WERI-Rb-1 (cell line): ENCODE measurements around the gene ISCU.
A peak's percentile ranks its signal among the peaks of the same experiment; 100 is the strongest.
"Not testable (repeated sequence)": the region's sequence is repeated elsewhere in the genome, so short reads cannot be mapped to it uniquely, and the experiment has no call there.

Source experiments
- DNase-seq: peaks from one replicate; pipeline ENCODE4 v3.0.0-alpha.2; 2020
- H3K27ac ChIP-seq: fragments of 250-450 bp; sonication (Bioruptor Pico); 2 replicates; pipeline ENCODE4 v1.5.1; 2020; ENCODE audit warnings: mild to moderate bottlenecking, moderate library complexity
- H3K27me3 ChIP-seq: fragments of 250-450 bp; sonication (Bioruptor Pico); 2 replicates; pipeline ENCODE4 v1.5.1; 2021; ENCODE audit warnings: mild to moderate bottlenecking, low read depth, moderate library complexity; ENCODE audit not compliant: insufficient read depth, severe bottlenecking
- H3K36me3 ChIP-seq: fragments of 250-450 bp; sonication (Bioruptor Pico); 2 replicates; pipeline ENCODE4 v1.5.1; 2020; ENCODE audit warnings: mild to moderate bottlenecking, moderate library complexity
- H3K4me3 ChIP-seq: 2 replicates; pipeline ENCODE4 v1.5.1; 2011; ENCODE audit warnings: low read depth, mild to moderate bottlenecking, control low read depth, low read length
- H3K9me3 ChIP-seq: fragments of 250-450 bp; sonication (Bioruptor Pico); 2 replicates; pipeline ENCODE4 v1.5.1; 2021; ENCODE audit warnings: mild to moderate bottlenecking, moderate library complexity; ENCODE audit not compliant: severe bottlenecking
- CTCF ChIP-seq: IDR thresholded peaks from 2 replicates; pipeline ENCODE4 v1.5.1; 2011; ENCODE audit warnings: low read depth, mild to moderate bottlenecking, control low read depth, inconsistent platforms, low read length

Gene ISCU

GRCh38 chr12:108616941-108617858 lies 54.8 kb downstream of the ISCU start:
- no peaks in the 10 kb centered on the region for H3K27me3 ChIP-seq
- H3K36me3 ChIP-seq, result no peaks in the 10 kb centered on the region
- TF ChIP-seq CTCF, result no peak
- no peak overlapping the region for H3K4me3 ChIP-seq
- no peaks in the 10 kb centered on the region for H3K9me3 ChIP-seq
- no peak overlapping the region for H3K27ac ChIP-seq
- DNase-seq, result no peak

- Histone ChIP-seq H3K27me3 (no peaks in the 10 kb centered on the region), H3K27ac (no peak overlapping the region), H3K36me3 (no peaks in the 10 kb centered on the region), H3K4me3 (no peak overlapping the region), H3K9me3 (no peaks in the 10 kb centered on the region)
- peak; percentile 73 for DNase-seq
- peak; percentile 83 for TF ChIP-seq CTCF
Observed at GRCh38 chr12:108618079-108618952, 55.9 kb downstream of the ISCU start.

- not testable (repeated sequence) for H3K27me3 ChIP-seq, H3K9me3 ChIP-seq, H3K4me3 ChIP-seq, H3K27ac ChIP-seq, H3K36me3 ChIP-seq, DNase-seq
Observed at GRCh38 chr12:108618953-108619274, 56.5 kb downstream of the ISCU start.
